GM12864 (cell line): ENCODE results near the gene EFCAB3.

ENCODE experiments used
- DNase-seq: peaks from one replicate; pipeline ENCODE4 v3.0.0-alpha.2; 2011; ENCODE audit warnings: low read depth
- H3K4me3 ChIP-seq: 2 replicates; pipeline ENCODE4 v1.5.1; 2011; ENCODE audit warnings: mild to moderate bottlenecking, low read depth, low read length, control low read depth
- TF ChIP-seq, protein P1 (sequence below): IDR thresholded peaks from 2 replicates; pipeline ENCODE4 v1.5.1; 2011; ENCODE audit warnings: low read depth, mild to moderate bottlenecking, moderate library complexity, low read length, control low read depth, inconsistent platforms; ENCODE audit errors: missing control alignments

EFCAB3 gene

GRCh38 chr17:62380253-62380652 is at the start of gene EFCAB3:
Gene EFCAB3, plus strand, starts transcription at chr17:62380553. Its CDS starts 2,427 bp downstream, at chr17:62382980.
- no peak for DNase-seq
- TF ChIP-seq, protein P1, sequence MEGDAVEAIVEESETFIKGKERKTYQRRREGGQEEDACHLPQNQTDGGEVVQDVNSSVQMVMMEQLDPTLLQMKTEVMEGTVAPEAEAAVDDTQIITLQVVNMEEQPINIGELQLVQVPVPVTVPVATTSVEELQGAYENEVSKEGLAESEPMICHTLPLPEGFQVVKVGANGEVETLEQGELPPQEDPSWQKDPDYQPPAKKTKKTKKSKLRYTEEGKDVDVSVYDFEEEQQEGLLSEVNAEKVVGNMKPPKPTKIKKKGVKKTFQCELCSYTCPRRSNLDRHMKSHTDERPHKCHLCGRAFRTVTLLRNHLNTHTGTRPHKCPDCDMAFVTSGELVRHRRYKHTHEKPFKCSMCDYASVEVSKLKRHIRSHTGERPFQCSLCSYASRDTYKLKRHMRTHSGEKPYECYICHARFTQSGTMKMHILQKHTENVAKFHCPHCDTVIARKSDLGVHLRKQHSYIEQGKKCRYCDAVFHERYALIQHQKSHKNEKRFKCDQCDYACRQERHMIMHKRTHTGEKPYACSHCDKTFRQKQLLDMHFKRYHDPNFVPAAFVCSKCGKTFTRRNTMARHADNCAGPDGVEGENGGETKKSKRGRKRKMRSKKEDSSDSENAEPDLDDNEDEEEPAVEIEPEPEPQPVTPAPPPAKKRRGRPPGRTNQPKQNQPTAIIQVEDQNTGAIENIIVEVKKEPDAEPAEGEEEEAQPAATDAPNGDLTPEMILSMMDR: no peak

GRCh38 chr17:62336527-62336926 is 43.8 kb upstream of the EFCAB3 start:
- DNase-seq: no peak
- H3K4me3 ChIP-seq: no peak overlapping the region
- TF ChIP-seq, protein P1: no peak

More at GRCh38 chr17:62380253-62380652, at the start of gene EFCAB3:
- no peak within 1 kb of the TSS for H3K4me3 ChIP-seq

DNA sequence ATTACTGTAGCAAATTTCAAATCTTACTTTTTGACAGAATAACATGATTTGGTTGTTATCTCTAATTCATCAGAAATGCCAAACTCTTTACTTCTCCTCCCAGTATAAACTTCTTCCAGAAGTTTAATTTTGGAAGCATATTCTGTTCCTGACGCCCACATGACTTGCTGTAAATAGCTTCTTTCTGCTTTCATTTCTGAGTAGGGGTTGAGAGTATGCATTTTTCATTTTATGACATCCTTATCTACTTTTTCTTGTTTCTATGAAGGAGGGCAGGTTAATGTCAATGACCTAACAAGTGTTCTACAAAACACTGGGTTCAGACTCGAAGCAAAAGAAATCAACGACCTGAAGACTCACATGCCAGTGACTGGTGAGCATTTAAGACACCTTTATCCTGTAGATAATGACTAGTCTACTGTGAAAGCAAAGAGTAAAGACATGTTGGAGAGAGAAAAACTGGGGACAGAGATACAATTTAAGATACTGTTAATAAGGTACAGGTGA is 36.5 kb upstream of the EFCAB3 start:
- TF ChIP-seq, protein P1: no peak
- H3K4me3 ChIP-seq: no peak overlapping the region
- DNase-seq: no peak

DNA sequence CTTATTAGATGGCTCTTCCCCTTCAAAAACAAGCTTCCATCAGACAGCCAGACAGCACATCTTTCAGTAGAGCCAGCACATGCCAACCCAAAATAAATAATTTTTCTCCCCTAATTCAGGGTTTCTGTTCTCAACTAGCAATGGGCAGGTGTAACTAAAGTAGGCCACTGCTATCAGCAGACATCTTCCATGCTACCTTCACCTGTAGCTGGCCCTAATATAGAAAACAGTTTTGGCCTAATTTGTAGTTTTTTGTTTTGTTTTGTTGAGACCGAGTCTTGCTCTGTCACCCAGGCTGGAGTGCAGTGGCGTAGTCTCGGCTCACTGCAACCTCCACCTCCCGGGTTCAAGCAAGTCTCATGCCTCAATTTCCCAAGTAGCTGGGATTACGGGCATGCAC is 29.2 kb upstream of the EFCAB3 start:
- DNase-seq: no peak
- no peak overlapping the region for H3K4me3 ChIP-seq
- TF ChIP-seq, protein P1: no peak

DNA sequence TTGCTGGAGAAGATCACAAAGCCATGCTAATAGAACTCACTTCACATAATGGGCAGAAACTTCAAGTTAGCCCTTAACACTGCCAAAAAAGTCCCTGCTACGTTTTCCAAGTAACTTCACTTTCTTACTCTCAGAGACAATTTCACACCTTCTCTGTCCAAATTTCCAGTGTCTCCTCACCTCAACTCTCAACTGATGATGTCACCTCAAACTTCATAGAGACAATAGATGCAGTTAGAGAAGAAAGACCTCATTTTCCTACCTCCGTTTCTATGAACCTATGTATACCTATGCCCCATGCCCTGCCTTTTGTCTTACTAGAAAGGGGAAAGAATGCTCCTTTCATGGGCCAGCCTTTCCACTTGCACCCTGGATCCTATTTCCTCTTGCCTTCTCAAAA is 14.2 kb upstream of the EFCAB3 start:
- DNase-seq: no peak
- H3K4me3 ChIP-seq: no peak overlapping the region
- TF ChIP-seq, protein P1: no peak

GRCh38 chr17:62381561-62381960 is 1.2 kb downstream of the EFCAB3 start:
- no peak for DNase-seq
- H3K4me3 ChIP-seq: no peak overlapping the region
- TF ChIP-seq, protein P1: no peak

DNA sequence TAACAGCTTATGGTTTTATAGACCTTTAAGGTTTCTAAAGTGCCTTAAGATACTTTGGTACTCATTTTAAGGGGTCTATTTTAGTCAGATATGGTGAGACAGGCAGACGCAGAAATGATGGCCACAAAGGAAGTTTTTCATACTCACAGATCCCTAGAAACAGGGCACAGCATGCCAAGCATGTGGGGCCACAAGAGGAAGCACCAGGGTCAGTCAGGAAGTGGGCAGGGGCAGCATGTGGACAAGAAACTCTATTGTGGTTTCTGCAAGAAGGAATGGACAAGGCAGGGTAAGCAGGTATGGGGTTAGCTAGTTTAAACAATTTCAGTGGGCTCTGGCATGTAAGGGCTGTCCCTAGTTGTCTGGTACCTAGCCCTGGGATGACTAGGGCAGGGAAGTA is 8.5 kb downstream of the EFCAB3 start:
- no peak overlapping the region for H3K4me3 ChIP-seq
- no peak for DNase-seq
- TF ChIP-seq, protein P1: no peak
